ENCODE data around the gene GJA10.

GRCh38 chr6:89858041-89858440, 36.2 kb upstream of the GJA10 start:
- no peak for TF ChIP-seq POLR2A (IDR thresholded peaks at IDR 0.05)
- TF ChIP-seq CTCF (IDR thresholded peaks at IDR 0.05): no peak

Data from heart left ventricle (tissue), 13 donors.